Endothelial cell of hepatic sinusoid (primary cell): Measurements from ENCODE around the gene CPLX1.

Experiments used
- in situ Hi-C: cut with HindIII; loops from 2 replicates; pipeline ENCODE4 v1.10.0; 2017; ENCODE audit warnings: low sequenced_read_pairs

Gene CPLX1

DNA sequence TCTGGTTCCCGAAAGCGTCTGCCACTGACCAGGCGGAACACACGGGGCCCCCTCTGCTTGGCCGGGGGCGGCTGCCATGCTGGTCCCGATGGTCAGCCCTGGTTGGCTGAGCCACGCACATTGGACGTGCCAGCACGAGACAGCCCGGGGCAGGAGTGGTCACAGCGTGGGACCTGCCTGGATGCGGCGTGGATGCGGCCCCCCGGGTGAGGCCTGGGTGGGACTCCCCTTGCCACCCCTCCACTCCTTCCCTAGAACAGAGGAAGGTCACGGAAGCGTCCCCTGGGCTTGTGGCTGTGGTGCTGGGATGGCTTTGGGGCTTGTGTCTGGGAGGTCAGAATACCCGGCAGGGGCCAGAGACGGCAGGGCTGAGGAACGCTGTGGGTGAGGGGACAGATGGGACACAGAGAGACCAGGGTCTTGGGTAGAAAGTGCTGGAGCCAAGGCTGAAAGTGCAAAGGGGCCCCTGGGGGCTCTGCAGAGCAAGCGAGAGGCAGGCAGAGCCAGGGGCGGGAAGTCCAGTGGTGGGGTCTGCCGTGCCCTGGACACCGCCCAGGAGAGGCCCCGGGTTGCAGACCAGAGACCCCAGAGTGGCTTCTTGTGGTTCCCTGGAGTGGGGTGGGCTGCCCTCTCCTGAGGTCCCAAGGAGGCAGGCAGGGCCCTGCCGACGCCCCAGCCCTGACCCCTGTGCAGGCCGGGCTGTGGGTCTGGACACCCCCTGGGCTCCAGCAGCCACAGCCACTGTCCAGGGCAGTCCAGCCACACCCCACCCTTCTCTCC, 8.6 kb upstream of the CPLX1 start:
- in situ Hi-C loops = no loop called here

DNA sequence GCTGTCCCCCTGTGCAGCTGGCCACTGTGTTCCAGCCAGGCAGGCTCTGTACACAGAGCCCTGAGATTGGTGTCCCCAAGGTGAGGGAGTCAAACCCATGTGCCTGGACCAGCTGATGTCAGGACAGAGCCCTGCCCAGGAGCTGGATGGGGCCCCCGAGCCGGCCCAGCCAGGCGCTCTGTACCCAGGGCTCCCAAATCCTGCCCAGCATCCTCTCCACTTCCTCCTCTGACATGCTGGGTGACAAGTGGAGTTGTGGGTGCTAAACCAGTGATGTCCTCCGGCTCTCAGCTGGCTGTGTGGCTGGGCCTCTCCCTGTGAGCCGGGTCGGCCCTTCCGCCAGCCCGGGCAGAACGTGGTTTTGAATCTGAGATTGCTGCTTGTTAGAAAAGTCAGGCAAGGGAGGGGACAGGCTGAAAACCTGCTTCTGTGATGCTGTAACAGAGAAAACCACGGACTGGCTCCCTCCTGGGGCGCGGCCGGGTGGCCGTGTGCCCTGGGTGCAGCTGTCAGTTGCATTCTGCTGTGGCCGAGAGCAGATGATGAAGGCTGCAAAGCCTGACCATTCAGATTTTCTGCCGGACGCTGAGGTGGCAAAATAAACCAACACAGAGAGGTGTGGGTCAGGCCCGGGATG, 7.9 kb upstream of the CPLX1 start:
- in situ Hi-C loops = no loop called here

DNA sequence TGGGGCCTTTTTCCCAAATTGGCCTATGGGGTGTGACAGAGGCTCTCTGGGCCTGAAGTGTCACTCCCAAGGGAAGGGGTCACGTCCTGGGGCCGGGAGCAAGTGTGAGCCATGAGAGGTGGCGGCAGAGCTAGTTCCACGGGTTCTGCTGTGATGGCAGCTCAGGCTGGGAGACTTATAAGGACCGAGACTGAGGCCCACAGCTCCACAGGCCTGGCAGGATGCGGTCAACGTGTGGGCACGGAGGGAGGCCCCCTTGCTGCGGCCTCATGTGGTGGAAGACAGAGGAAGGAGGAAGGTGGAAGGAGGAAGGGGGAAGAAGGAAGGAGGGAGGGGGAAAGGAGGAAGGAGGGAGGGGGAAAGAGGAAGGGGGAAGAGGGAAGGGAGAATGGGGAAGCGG, 7.2 kb upstream of the CPLX1 start:
- in situ Hi-C loops = no loop called here

DNA sequence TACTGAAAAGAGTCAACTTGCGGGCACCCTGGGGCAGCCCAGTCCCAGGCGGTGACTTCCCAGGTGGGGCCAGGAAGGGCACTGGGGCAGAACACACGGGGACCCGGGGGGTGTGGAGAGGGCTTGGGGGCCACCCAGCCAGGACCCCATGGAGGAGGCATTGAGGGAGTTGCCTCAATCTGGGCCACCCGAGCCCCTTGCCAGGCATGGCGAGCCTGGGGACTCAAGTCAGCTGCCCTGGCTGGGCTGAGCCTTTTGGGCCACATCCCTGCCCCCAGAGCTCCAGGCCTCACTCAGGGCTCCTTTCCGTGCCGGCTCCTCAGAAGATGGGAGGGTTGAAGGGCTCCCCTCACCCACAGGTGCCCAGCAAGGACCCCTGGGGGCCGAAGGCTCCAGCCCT, 6.6 kb upstream of the CPLX1 start:
- in situ Hi-C loops = no loop called here

- in situ Hi-C loops = no loop called here
Observed at GRCh38 chr4:832108-832507, 6.2 kb upstream of the CPLX1 start.

DNA sequence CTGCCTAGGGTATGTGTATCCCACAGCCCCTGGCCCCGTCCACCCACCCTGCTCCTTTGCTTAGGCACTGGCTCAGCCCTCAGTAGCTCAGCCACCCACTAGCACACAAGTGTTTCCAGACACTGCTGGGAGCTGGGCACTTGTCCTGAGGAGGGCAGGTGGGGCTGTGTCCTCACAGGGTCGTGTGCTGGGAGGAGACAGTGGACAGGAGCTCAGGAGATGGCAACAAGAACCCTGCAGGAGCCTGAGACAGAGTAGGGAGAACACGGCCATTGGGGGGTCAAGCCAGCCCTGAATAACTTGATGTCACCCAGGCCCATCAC, 5.5 kb upstream of the CPLX1 start:
- in situ Hi-C loops = no loop called here

DNA sequence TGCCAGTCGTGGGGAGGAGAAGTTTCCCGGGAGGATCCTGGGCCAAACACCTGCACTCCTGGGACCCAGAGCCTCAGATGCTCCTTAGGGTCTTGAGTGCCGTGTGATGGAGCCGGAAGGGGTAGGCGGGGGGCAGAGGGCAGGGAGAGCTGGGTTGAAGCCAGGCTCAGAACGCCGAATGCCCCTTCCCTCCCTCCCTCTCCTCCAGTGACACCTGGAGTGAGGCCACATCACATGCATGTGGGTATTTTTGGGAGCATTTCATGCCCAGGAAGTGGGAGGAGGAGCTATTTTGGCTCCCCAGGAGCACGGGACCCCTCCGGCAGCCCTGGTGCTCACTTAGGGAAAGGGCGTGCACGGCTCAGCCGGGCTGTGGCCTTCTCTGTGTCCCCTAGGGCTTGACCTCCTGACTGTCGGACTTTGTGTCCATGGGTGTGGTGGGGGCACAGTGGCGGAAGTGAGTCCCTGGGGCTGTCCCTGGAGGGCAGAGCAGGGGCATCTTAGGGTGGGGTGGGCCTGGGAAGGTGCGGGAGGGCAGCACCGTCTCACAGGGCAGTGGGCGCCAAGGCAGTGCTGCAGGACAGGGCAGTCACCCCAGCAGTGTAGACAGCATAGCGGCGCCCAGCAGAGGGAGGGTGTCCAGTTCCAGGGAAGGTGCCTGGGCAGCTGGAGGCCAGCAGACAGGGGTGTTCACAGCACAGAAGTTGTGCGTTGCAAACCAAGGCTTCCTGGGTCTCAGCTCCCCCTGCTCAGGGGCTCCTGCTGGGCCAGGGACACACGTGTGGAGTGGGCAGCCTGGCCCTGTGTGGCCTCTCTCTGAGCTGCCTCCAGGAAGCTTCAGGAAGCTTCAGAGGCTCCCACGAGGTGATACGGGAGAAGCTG, 4.9 kb upstream of the CPLX1 start:
- in situ Hi-C loops = no loop called here

DNA sequence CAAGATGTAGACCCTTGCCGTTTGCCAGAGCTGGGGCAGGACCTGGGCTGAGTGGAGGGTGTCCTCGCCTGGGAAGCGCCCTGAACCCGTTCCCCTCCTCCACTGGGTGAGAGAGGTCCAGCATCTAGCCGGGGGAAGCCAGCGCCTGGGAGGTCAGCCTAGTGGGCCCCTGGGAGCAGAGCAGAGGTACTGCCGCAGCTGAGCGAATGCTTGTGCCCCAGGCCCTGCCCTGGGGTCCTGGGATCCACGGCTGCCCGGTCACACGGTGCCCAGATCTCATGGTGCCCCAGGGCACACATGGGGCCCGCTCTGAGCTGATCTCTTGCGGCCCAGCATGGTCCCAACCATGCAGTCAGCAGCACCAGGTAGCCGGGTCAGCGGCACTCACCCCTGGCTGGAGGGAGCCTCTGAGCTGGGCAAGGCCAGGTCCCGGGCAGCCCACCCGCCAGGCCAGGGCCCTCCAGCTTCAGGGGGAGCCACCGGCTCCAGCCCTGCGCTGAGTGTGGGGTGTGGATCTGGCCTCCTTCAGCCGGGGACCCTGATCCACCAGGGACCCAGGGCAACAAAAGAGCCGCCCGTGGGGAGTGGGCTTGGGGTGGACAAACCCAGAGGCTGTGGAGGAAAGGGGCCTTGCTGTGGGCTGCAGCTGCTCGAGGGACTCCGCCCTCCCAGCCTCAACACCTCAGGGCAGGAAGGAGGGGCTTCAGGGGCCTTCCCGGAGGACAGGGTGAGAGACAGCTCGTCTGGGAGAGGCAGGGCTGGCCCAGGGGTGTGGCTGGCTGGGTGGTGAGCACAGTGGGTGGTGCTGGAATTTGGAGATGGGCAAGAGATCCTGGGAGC, 4.1 kb upstream of the CPLX1 start:
- in situ Hi-C loops = no loop called here

- in situ Hi-C loops = no loop called here
Observed at GRCh38 chr4:829291-829690, 3.4 kb upstream of the CPLX1 start.

- in situ Hi-C loops = no loop called here
Observed at GRCh38 chr4:828641-829271, 2.8 kb upstream of the CPLX1 start.

GRCh38 chr4:827209-828081, 1.5 kb upstream of the CPLX1 start:
- in situ Hi-C loops = no loop called here

DNA sequence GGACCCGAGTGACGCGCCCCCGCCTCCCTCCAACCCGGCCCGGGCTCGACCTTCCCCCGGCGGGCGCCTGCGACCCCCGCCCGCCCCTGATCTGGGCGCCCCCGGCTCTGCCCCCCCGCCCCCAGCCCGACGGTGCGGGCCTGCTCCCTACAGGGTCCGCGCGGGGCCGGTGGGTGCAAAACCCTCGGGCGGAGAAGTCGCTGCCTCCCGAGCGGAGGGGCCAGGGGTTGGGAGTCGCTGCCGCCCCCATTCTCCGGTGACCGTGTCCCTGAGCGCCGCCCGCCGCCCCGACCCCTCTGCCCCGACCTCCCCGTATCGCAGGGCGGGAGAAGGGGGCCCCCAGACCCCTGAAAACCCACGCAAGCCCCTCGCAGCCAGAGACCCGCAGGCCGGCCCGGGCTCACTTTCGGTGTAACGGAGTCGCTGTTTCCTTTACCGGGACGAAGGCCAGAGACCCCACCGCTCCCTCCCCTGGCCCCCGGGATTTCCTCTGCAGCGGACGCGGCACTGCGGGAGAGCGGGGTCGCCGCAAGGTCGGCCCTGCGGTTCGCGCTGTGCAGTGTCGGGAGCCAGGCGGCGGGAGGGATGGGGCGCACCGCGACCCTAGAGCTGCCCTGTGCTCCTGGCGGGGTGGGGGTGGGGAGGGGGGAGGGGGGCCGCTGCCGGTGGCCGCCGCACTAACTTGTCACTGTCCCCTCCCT, 729 bp upstream of the CPLX1 start:
- in situ Hi-C loops = no loop called here

DNA sequence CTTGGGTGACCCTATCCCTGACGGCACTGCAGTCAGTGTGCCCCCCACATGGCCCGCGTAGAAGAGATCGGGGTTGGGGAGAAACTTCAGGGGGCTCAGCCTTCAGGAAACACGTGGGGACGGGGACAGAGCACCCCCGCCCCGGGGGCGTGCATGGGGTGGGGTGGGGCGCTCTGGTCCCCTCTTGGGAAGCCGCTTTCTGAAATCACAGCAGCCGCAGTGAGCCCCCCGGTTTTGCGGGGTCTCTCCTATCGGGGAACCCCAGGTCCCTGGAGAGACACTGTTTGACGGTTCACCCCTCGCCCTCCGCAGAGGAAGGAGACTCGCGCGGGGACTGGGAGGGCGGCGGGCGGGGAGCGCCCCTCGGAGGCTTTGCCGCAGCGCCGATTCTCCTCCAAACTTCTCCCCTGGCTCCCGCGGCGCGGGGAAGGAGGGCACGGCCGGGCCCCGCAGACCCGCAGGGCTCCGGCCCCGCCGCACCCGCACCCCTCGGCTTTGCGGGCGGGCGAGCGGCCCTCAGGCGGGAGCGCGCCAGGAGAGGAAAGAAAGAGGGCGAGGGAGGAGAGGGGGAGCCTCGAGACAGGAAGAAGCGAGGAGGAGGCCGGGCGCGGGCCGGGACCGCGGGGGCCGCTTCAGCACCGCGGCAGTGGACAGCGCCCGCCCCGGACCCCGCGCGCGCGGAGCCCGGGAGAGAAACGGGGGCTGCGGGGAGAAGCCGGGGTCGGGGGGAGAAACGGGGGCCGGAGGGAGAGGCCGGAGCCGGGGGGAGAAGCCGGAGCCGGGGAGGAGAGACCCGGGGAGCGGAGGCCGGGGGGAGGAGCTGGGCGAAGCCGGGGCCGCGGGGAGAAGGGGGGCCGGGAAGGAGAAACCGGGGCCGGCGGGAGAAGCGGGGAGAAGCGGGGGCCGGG, 612 bp downstream of the CPLX1 start:
- in situ Hi-C loops = no loop called here

- in situ Hi-C loops = no loop called here
Observed at GRCh38 chr4:824461-825062, 1.4 kb downstream of the CPLX1 start.

DNA sequence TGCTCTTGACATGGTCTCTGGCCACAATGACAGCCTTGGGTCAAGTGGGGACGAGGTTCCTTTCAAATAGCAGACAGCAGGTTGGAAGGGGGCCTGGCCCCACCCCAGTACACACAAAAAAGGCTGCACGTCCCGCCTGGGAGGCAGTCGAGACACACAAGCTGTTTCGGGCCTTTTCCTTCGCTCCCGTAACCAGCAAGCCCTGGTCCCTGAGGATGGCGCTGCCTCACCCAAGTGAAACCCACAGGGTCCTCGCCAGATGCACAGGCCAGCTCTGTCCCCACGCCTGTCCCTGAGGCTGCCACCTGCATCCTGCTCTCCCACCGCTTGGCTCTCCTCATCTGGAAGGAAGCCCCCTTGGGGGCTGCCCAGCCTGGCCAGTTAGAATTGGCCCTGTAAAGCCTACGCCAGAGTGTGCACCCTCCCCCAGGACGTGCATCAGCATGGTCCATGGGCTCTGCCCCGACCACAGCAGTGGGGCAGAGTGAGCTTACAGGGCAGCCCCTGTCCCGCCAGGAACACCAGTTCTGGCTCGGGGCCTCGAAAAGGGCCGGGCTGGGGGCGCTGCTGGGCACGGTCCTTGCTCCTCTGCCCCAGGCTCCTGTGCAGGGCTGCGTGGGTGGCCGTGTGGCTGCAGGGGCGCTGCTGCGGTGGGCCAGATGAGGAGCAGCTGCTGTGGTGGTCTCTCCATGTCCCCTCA, 2.0 kb downstream of the CPLX1 start:
- in situ Hi-C loops = no loop called here

GRCh38 chr4:823176-823760, 2.7 kb downstream of the CPLX1 start:
- in situ Hi-C loops = no loop called here
